Measurements from ENCODE around the gene DDX53. TPM values are rescaled to one million over a fixed set of nuclear protein-coding genes. Genes with fewer than 3 reads are reported as not detected.

The DDX53 gene
- total RNA-seq: not detected
- not detected for polyA plus RNA-seq (2013, experiment 1 of 2)
- polyA plus RNA-seq (2013, experiment 2 of 2): not detected
- long read RNA-seq, experiment 1: 0 reads
- long read RNA-seq, experiment 2: 0 reads
- long read RNA-seq, experiment 3: 0 reads
- long read RNA-seq, experiment 4: 0 reads

- WGBS, 2 experiments (ENCODE audit: insufficient coverage in 1 of 2, insufficient read length in 1 of 2): 94 to 95% methylated on average over 4 to 14 of the region's 23 CpGs
- H3K4me1 ChIP-seq (ENCODE audit: control insufficient read depth, insufficient read depth, low read length): no peaks in the 10 kb centered on the region
- H3K27ac ChIP-seq (ENCODE audit: low read depth, low read length): no peak within 1 kb of the TSS
- no peak for DNase-seq
- H3K27me3 ChIP-seq (ENCODE audit: control insufficient read depth, insufficient read depth, low read length, poor library complexity, severe bottlenecking): no peaks in the 10 kb centered on the region
- no peak within 1 kb of the TSS for H3K4me3 ChIP-seq (ENCODE audit: low read length)
- no peak within 1 kb of the TSS for H3K9ac ChIP-seq (ENCODE audit: extremely low read depth, low read length, poor library complexity, severe bottlenecking)
- Mint-ChIP-seq H3K9me3 (no peaks in the 10 kb centered on the region), H3K27me3 (ENCODE audit: insufficient read depth) (no peaks in the 10 kb centered on the region), H3K36me3 (ENCODE audit: low read depth) (no peaks in the 10 kb centered on the region), H3K27ac (no peak within 1 kb of the TSS), H3K4me1 (no peaks in the 10 kb centered on the region), H3K4me3 (no peak within 1 kb of the TSS)
- TF ChIP-seq CTCF (conservative IDR thresholded peaks at IDR 0.05): no peak
- no peaks in the 10 kb centered on the region for H3K36me3 ChIP-seq (ENCODE audit: control insufficient read depth, insufficient read depth, low read length)
- no peaks in the 10 kb centered on the region for H3K9me3 ChIP-seq (ENCODE audit: control insufficient read depth, low read length)
These were observed at the start of gene DDX53 for GRCh38 chrX:22999696-23000223. TSS of gene DDX53 (plus strand) at chrX:22999960. CDS start at chrX:23000058, 98 bp downstream.

- Mint-ChIP-seq H3K36me3 (ENCODE audit: low read depth) (no peaks in the 10 kb centered on the region), H3K4me1 (peaks cover 10% of the 10 kb centered on the region), H3K27ac (no peak overlapping the region), H3K9me3 (no peaks in the 10 kb centered on the region), H3K4me3 (no peak overlapping the region), H3K27me3 (ENCODE audit: insufficient read depth) (no peaks in the 10 kb centered on the region)
- DNase-seq: no peak
- no peaks in the 10 kb centered on the region for H3K27me3 ChIP-seq (ENCODE audit: control insufficient read depth, insufficient read depth, low read length, poor library complexity, severe bottlenecking)
- TF ChIP-seq CTCF (conservative IDR thresholded peaks at IDR 0.05): no peak
- H3K27ac ChIP-seq (ENCODE audit: low read depth, low read length): no peak overlapping the region
- H3K9me3 ChIP-seq (ENCODE audit: control insufficient read depth, low read length): no peaks in the 10 kb centered on the region
- no peak overlapping the region for H3K9ac ChIP-seq (ENCODE audit: extremely low read depth, low read length, poor library complexity, severe bottlenecking)
- WGBS, 2 experiments (ENCODE audit: insufficient coverage in 1 of 2, insufficient read length in 1 of 2): 86 to 94% methylated on average over 2 to 4 of the region's 5 CpGs
- no peak overlapping the region for H3K4me3 ChIP-seq (ENCODE audit: low read length)
- no peaks in the 10 kb centered on the region for H3K4me1 ChIP-seq (ENCODE audit: control insufficient read depth, insufficient read depth, low read length)
- H3K36me3 ChIP-seq (ENCODE audit: control insufficient read depth, insufficient read depth, low read length): no peaks in the 10 kb centered on the region
These were observed 49.2 kb upstream of the DDX53 start for GRCh38 chrX:22950269-22951266.

- Histone ChIP-seq H3K4me3 (ENCODE audit: low read length) (no peak overlapping the region), H3K9me3 (ENCODE audit: control insufficient read depth, low read length) (no peaks in the 10 kb centered on the region), H3K36me3 (ENCODE audit: control insufficient read depth, insufficient read depth, low read length) (no peaks in the 10 kb centered on the region), H3K27me3 (ENCODE audit: control insufficient read depth, insufficient read depth, low read length, poor library complexity, severe bottlenecking) (no peaks in the 10 kb centered on the region), H3K27ac (ENCODE audit: low read depth, low read length) (no peak overlapping the region), H3K4me1 (ENCODE audit: control insufficient read depth, insufficient read depth, low read length) (no peaks in the 10 kb centered on the region), H3K9ac (ENCODE audit: extremely low read depth, low read length, poor library complexity, severe bottlenecking) (no peak overlapping the region)
- DNase-seq: peak; percentile 58
- Mint-ChIP-seq H3K4me1 (peaks cover 10% of the 10 kb centered on the region), H3K27ac (no peak overlapping the region), H3K27me3 (ENCODE audit: insufficient read depth) (no peaks in the 10 kb centered on the region), H3K9me3 (no peaks in the 10 kb centered on the region), H3K36me3 (ENCODE audit: low read depth) (no peaks in the 10 kb centered on the region), H3K4me3 (no peak overlapping the region)
- 56 to 90% methylated on average over 2 to 6 of the region's 6 CpGs for WGBS, 2 experiments (ENCODE audit: insufficient coverage in 1 of 2, insufficient read length in 1 of 2)
- TF ChIP-seq CTCF (conservative IDR thresholded peaks at IDR 0.05): peak; percentile 45
These were observed 47.8 kb upstream of the DDX53 start for GRCh38 chrX:22952010-22952409.

Data from endodermal cell (in vitro differentiated cells).